PC-9 (cell line): ENCODE data around the gene PHC2.

Experiments
- CTCF ChIP-seq: fragments of 200-600 bp; sonication (generic); conservative IDR thresholded peaks from 2 replicates; pipeline ENCODE4 v1.6.1; 2017; ENCODE audit warnings: mixed run types, antibody characterized with exemption, mild to moderate bottlenecking, moderate library complexity
- EZH2 ChIP-seq: fragments of 200-600 bp; sonication (generic); IDR thresholded peaks from 2 replicates; pipeline ENCODE4 v1.8.0; 2017; ENCODE audit warnings: antibody characterized with exemption, low read depth

GRCh38 chr1:33443705-33444180 is 12.8 kb upstream of the PHC2 start:
- TF ChIP-seq CTCF, result no peak
- no peak for TF ChIP-seq EZH2
